Gastroesophageal sphincter (tissue), 4 donors: ENCODE data around the gene PSMC4. TPM values are rescaled to one million over a fixed set of nuclear protein-coding genes. Genes with fewer than 3 reads are reported as not detected.

Experiments
- ATAC-seq: fragments of 150-250 bp; one replicate; pipeline ENCODE4 v1.9.1; 2016; ENCODE audit warnings: mild to moderate bottlenecking, moderate library complexity
- H3K27ac ChIP-seq, 4 donors: fragments of 200-600 bp; sonication (generic) in 3 of 4; 1 replicate in 3 of 4; 2 replicates in 1 of 4; pipeline ENCODE4 v1.5.1; 2016 to 2019
- H3K27me3 ChIP-seq: fragments of 200-600 bp; sonication (generic); one replicate; pipeline ENCODE4 v1.5.1; 2019
- H3K36me3 ChIP-seq, 2 donors: fragments of 200-600 bp; sonication (generic); one replicate each; pipeline ENCODE4 v1.5.1; 2019; ENCODE audit warnings: control low read depth in 1 of 2
- H3K4me1 ChIP-seq, 3 donors: fragments of 200-600 bp; sonication (generic); 1 replicate in 2 of 3; 2 replicates in 1 of 3; pipeline ENCODE4 v1.5.1; 2016 to 2019; ENCODE audit warnings: control low read depth in 2 of 3
- H3K4me3 ChIP-seq, 2 donors: fragments of 200-600 bp; sonication (generic); one replicate each; pipeline ENCODE4 v1.5.1; 2019; ENCODE audit warnings: mild to moderate bottlenecking in 1 of 2, moderate library complexity in 1 of 2
- H3K9me3 ChIP-seq, 3 donors: fragments of 200-600 bp; sonication (generic); one replicate each; pipeline ENCODE4 v1.5.1; 2017 to 2019; ENCODE audit warnings: control low read depth in 2 of 3
- CTCF ChIP-seq, 4 experiments: fragments of 200-600 bp in 2 of 4; fragments of 450-650 bp in 2 of 4; sonication (generic) in 1 of 4; IDR thresholded peaks; one replicate each; pipeline ENCODE4 v1.5.1; 2017 to 2019; ENCODE audit warnings: antibody characterized with exemption in 4 of 4, mild to moderate bottlenecking in 2 of 4, moderate library complexity in 2 of 4
- EP300 ChIP-seq: sonication (generic); formaldehyde crosslinking; IDR thresholded peaks from one replicate; pipeline ENCODE4 v1.6.1; 2017; ENCODE audit warnings: antibody characterized with exemption, mild to moderate bottlenecking
- POLR2A ChIP-seq, 2 donors: fragments of 450-650 bp; IDR thresholded peaks; one replicate each; pipeline ENCODE4 v1.6.1; 2017; ENCODE audit warnings: antibody characterized with exemption in 2 of 2, mild to moderate bottlenecking in 2 of 2, moderate library complexity in 1 of 2
- POLR2AphosphoS5 ChIP-seq: sonication (generic); formaldehyde crosslinking; IDR thresholded peaks from one replicate; pipeline ENCODE4 v1.6.1; 2017; ENCODE audit warnings: antibody characterized with exemption
- WGBS, 2 donors: methylation state at CpG; one replicate each; pipeline ENCODE4 v1.1.5; 2018; ENCODE audit warnings: low coverage in 1 of 2; 5-methylcytosine and 5-hydroxymethylcytosine counted together
- total RNA-seq, 4 donors: library from RNA; depleted of rRNA; stranded (reverse); fragments of >200 nt; gene quantifications; one replicate each; pipeline ENCODE4 v1.1.0, GENCODE V29; 2016

The PSMC4 gene
- total RNA-seq, 4 donors from 2014 or later, result 75.2 to 104 (median 94.7) TPM

- Histone ChIP-seq H3K4me1 (peaks cover 0 to 22% (median 7%) of the 10 kb centered on the region in 3 donors), H3K36me3 (no peaks in the 10 kb centered on the region), H3K27ac (no peak overlapping the region), H3K9me3 (peaks cover 0 to 8% (median 0%) of the 10 kb centered on the region in 3 donors), H3K4me3 (no peak overlapping the region), H3K27me3 (no peaks in the 10 kb centered on the region)
- no peak for TF ChIP-seq EP300
- TF ChIP-seq POLR2AphosphoS5, result no peak
- TF ChIP-seq POLR2A (IDR thresholded peaks at IDR 0.05), result no peak
- no peak for TF ChIP-seq CTCF (IDR thresholded peaks at IDR 0.05)
- 100% methylated on average over 1 of the region's 1 CpG; no CpG with 5 or more reads in 1 of the 2 donors for WGBS, 2 donors
- no peak for ATAC-seq
These were observed 22.6 kb downstream of the PSMC4 start for GRCh38 chr19:39993605-39994004.

GRCh38 chr19:39994361-39994760, 23.4 kb downstream of the PSMC4 start:
- Histone ChIP-seq H3K27ac (no peak overlapping the region), H3K9me3 (peaks cover 0 to 8% (median 0%) of the 10 kb centered on the region in 3 donors), H3K36me3 (peaks cover 0 to 4% of the 10 kb centered on the region in 2 donors), H3K4me1 (peaks cover 0 to 22% (median 7%) of the 10 kb centered on the region in 3 donors), H3K4me3 (no peak overlapping the region), H3K27me3 (no peaks in the 10 kb centered on the region)
- no peak for ATAC-seq
- TF ChIP-seq CTCF (IDR thresholded peaks at IDR 0.05), result no peak
- no peak for TF ChIP-seq EP300
- no peak for TF ChIP-seq POLR2AphosphoS5
- TF ChIP-seq POLR2A (IDR thresholded peaks at IDR 0.05), result no peak

- H3K4me1 ChIP-seq, result peaks cover 0 to 22% (median 7%) of the 10 kb centered on the region in 3 donors
- no peaks in the 10 kb centered on the region for H3K27me3 ChIP-seq
- 60% methylated on average over 1 of the region's 1 CpG for WGBS, 2 donors
- H3K36me3 ChIP-seq, result peaks cover 0 to 12% of the 10 kb centered on the region in 2 donors
- peak overlapping the region in 2 of 4 donors; percentile 87 to 92 for H3K27ac ChIP-seq
- H3K4me3 ChIP-seq, result peak overlapping the region in 1 of 2 donors; percentile 63
- no peak for ATAC-seq
- H3K9me3 ChIP-seq, result peaks cover 0 to 8% (median 0%) of the 10 kb centered on the region in 3 donors
- no peak for TF ChIP-seq EP300
- TF ChIP-seq POLR2AphosphoS5, result no peak
- TF ChIP-seq CTCF (IDR thresholded peaks at IDR 0.05), result no peak
- no peak for TF ChIP-seq POLR2A (IDR thresholded peaks at IDR 0.05)
These were observed 24.8 kb downstream of the PSMC4 start for GRCh38 chr19:39995794-39996193.

- ATAC-seq, result peak; percentile 49
- Histone ChIP-seq H3K36me3 (peaks cover 0 to 12% of the 10 kb centered on the region in 2 donors), H3K27me3 (no peaks in the 10 kb centered on the region), H3K27ac (peak overlapping the region; percentile 82 to 92 (median 86)), H3K4me3 (peak overlapping the region; percentile 49 to 63), H3K9me3 (peaks cover 0 to 8% (median 0%) of the 10 kb centered on the region in 3 donors), H3K4me1 (peaks cover 0 to 22% (median 7%) of the 10 kb centered on the region in 3 donors)
- WGBS, 2 donors, result 7% methylated on average over 15 to 18 of the region's 19 CpGs
- TF ChIP-seq CTCF (IDR thresholded peaks at IDR 0.05) (no peak), POLR2A (IDR thresholded peaks at IDR 0.05) (no peak), POLR2AphosphoS5 (no peak)
These were observed 25.3 kb downstream of the PSMC4 start for GRCh38 chr19:39996218-39996810.
